Measurements from ENCODE around the gene E2F4. TPM values are rescaled to one million over a fixed set of nuclear protein-coding genes. Genes with fewer than 3 reads are reported as not detected.
A peak's percentile ranks its signal among the peaks of the same experiment; 100 is the strongest.

The E2F4 gene, protein sequence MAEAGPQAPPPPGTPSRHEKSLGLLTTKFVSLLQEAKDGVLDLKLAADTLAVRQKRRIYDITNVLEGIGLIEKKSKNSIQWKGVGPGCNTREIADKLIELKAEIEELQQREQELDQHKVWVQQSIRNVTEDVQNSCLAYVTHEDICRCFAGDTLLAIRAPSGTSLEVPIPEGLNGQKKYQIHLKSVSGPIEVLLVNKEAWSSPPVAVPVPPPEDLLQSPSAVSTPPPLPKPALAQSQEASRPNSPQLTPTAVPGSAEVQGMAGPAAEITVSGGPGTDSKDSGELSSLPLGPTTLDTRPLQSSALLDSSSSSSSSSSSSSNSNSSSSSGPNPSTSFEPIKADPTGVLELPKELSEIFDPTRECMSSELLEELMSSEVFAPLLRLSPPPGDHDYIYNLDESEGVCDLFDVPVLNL
- total RNA-seq, result 10 to 100 TPM; 27.7 to 83.7 (median 48.5) TPM

DNA sequence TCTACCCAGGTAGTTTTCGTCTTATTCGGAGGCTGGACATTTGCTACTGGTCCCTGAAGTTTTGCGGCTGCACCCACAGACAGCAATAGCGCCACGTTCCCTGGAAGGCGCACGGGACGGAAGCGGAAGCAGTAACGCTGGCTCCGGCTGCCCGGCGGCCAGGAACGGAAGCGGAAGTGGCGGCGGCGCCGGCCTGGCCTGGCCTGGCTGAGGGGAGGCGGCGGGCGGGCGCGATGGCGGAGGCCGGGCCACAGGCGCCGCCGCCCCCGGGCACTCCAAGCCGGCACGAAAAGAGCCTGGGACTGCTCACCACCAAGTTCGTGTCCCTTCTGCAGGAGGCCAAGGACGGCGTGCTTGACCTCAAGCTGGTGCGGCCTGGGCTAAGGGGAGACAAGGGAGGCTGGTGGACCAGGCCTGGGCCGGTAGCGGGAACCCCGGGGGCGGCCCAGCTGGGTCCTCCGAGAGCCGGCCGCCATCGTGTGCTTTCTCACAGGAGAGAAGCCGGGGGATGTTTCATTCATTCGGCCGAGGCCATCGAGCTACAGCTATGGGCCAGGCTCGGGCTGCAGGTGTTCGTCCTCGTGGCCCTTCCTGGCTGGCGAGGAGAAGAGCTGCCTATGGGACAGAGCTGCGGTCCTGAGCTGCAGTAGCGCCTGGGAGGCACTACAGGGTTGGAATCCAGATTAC, at the start of gene E2F4:
Gene E2F4, plus strand, starts transcription at position 161 of the 687 bp plus-strand sequence. Its CDS starts 73 bp downstream, at position 234.
- H3K27ac ChIP-seq, result peak within 1 kb of the TSS; percentile 86 to 92
- H3K4me3 ChIP-seq, result peak within 1 kb of the TSS; percentile 79 to 98 (median 89)
- in situ Hi-C loops (cut with MboI; ENCODE audit: low pct_unique_long_range_greater_than_20kb in 2 of 9, low sequenced_read_pairs in 9 of 9, unreplicated experiment in 9 of 9), result no loop called here
- ATAC-seq (replicated peaks in 6 of 8), result peak; percentile 92 to 99 (median 95)
- peaks cover 12 to 16% of the 10 kb centered on the region in 2 donors for H3K4me1 ChIP-seq (replicated peaks in 1 of 2)
- WGBS, 10 experiments, result 0% methylated on average over 1 to 17 of the region's 54 CpGs; no CpG with 5 or more reads in 4 of the 10 experiments

DNA sequence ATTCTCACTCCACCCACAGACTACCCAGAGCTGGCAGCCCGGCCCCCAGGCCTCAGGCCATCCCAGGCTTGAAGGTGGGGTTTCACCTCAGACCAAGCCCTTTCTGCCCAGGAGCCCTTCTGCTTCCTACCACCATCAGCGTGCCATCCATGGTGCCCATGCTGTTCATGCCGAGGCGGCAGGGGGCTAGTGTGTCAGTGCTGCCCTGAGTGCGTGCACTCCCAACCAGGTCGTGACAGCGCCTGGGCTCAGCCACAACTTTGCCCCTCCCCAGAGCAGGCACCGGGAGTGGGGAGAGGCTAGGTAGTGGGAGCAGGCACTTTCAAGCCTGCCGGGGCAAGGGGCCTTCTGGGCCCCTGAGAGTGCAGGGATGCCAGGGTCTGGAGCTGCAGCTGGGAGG, 49.6 kb upstream of the E2F4 start:
- Histone ChIP-seq H3K4me1 (replicated peaks in 1 of 2) (no peaks in the 10 kb centered on the region), H3K27ac (no peak overlapping the region), H3K4me3 (no peak overlapping the region)
- no peak for ATAC-seq (replicated peaks in 6 of 8)
- 80 to 100% (median 97%) methylated on average over 1 to 5 of the region's 9 CpGs; no CpG with 5 or more reads in 7 of the 10 experiments for WGBS, 10 experiments
- in situ Hi-C loops (cut with MboI; ENCODE audit: low pct_unique_long_range_greater_than_20kb in 2 of 9, low sequenced_read_pairs in 9 of 9, unreplicated experiment in 9 of 9), result no loop called here

DNA sequence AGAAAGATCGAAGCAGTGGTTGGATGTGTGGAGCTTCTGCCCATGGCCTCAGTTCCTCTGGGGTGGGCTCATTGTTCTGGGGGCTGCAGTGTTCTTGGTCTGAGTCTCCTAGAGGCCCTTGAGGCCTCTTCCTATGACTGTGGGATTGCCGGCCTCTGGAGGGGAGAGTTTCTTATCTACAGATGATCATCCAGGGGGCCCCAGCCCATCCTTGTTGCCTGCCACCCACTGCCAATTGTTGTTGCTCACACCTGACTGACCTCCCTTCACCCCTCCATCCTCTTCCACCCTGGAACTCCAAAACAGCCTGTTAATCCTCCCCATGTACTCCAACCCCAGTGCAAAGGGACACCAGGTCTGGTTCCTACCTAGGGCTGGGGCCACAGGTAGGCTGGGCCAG, 47.0 kb upstream of the E2F4 start:
- WGBS, 10 experiments, result 40 to 100% (median 90%) methylated on average over 1 to 2 of the region's 2 CpGs; no CpG with 5 or more reads in 5 of the 10 experiments
- no peaks in the 10 kb centered on the region for H3K4me1 ChIP-seq (replicated peaks in 1 of 2)
- no peak overlapping the region for H3K4me3 ChIP-seq
- H3K27ac ChIP-seq, result no peak overlapping the region
- in situ Hi-C loops (cut with MboI; ENCODE audit: low pct_unique_long_range_greater_than_20kb in 2 of 9, low sequenced_read_pairs in 9 of 9, unreplicated experiment in 9 of 9), result no loop called here
- ATAC-seq (replicated peaks in 6 of 8), result no peak

DNA sequence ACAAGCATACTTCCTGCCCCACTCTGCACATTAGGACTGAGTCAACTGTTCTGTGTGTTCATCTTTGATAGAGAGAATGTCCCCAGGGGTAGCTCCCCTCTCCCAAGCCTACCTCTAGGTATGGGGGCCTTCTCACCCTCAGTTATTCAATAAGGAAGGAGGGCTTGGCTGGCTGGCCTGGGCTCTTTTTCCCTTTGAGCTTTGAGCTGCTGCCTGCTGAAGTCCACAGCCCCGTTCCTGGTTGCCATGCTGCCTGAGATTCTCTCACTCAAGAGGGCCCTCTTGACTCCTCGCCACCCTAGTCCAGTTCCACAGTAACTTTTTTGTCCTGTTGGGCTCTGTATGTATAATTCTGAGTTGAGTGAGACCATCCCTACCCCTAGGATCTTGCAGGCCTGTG, 46.2 kb upstream of the E2F4 start:
- in situ Hi-C loops (cut with MboI; ENCODE audit: low pct_unique_long_range_greater_than_20kb in 2 of 9, low sequenced_read_pairs in 9 of 9, unreplicated experiment in 9 of 9), result no loop called here
- 50 to 100% (median 100%) methylated on average over 1 to 2 of the region's 2 CpGs; no CpG with 5 or more reads in 5 of the 10 experiments for WGBS, 10 experiments
- Histone ChIP-seq H3K27ac (no peak overlapping the region), H3K4me3 (no peak overlapping the region), H3K4me1 (replicated peaks in 1 of 2) (peaks cover 0 to 1% of the 10 kb centered on the region in 2 donors)
- no peak for ATAC-seq (replicated peaks in 6 of 8)

DNA sequence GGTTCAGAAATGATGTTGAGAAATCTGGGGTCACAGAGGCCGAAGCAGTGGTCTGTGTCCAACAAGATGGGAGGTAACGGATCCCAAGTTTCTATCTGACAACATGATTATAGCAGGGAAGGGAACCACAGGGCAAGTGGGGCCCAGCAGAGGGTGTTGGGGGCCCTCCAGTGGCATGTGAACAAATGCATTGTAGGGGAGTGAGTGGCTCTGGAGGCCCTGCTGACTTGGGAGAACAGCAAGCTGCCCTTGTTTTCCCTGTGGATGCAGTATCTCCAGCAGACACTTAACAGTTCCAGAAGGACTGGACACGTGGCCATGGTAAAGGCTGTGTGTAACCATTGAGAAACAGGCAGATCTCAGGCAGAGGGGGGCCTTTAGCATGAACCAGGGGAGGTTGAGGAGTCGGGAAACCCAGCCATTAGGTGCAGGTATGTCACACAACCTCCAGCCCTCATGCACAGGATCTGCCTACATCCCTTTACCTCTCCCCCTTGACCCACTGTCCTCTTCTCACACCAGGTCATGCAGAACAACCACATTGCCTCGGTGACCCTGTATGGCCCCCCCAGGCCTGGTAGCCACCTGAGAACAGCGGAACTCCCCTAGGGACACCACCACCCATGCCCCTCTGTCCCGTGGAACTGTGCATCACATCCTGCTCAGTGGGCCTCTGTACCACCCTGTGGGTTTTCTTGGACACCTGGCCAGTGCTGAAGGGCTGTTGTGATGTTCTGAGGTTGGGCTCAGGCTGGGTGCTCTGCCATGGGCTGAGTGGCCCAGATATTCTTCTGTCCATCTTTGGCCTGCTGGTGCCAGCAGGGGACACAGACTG, 45.2 kb upstream of the E2F4 start:
- WGBS, 10 experiments, result 20 to 90% (median 80%) methylated on average over 1 to 2 of the region's 7 CpGs; no CpG with 5 or more reads in 3 of the 10 experiments
- no peak overlapping the region for H3K27ac ChIP-seq

DNA sequence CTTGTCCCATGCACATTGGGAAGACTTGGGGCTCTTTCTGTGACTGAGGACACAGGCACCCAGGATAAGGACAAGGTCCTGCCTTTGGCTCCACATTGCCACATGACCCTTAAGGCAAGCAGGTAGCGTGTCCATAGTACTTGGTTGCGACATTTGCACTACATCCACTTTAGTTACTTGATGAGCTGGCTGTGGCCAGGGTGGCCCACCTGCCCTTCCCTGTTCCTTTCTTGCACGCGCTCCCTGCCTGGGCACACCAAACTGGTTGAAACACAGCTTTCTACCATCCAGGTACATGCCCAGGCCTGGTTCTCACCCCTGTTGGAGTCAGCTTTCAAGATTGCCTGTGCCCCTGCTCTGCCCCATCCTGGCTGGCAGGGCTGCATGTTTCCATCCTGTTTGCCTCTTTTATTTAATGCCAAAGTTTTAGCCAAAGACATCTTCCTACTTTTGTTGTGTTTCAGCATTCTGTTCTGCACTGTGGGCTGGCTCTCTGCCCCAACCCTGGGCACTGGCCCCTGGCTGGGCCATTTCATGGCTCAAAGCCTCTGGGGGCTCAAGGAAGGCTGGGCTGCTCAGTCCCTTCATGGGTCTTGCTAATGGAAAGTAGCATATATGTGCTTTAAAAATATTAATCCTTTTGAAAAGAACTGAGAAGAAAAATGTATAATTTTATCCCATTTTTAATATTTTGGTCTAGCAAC, 44.4 kb upstream of the E2F4 start:
- in situ Hi-C loops (cut with MboI; ENCODE audit: low pct_unique_long_range_greater_than_20kb in 2 of 9, low sequenced_read_pairs in 9 of 9, unreplicated experiment in 9 of 9), result no loop called here
- Histone ChIP-seq H3K4me1 (replicated peaks in 1 of 2) (peaks cover 4 to 5% of the 10 kb centered on the region in 2 donors), H3K4me3 (no peak overlapping the region), H3K27ac (no peak overlapping the region)
- 87 to 100% (median 100%) methylated on average over 2 to 3 of the region's 4 CpGs; no CpG with 5 or more reads in 6 of the 10 experiments for WGBS, 10 experiments
- ATAC-seq (replicated peaks in 6 of 8), result no peak

More for the DNA sequence above, 45.2 kb upstream of the E2F4 start:
- Histone ChIP-seq H3K4me1 (replicated peaks in 1 of 2) (peaks cover 4 to 5% of the 10 kb centered on the region in 2 donors), H3K4me3 (no peak overlapping the region)
- no peak for ATAC-seq (replicated peaks in 6 of 8)
- in situ Hi-C loops (cut with MboI; ENCODE audit: low pct_unique_long_range_greater_than_20kb in 2 of 9, low sequenced_read_pairs in 9 of 9, unreplicated experiment in 9 of 9), result no loop called here

DNA sequence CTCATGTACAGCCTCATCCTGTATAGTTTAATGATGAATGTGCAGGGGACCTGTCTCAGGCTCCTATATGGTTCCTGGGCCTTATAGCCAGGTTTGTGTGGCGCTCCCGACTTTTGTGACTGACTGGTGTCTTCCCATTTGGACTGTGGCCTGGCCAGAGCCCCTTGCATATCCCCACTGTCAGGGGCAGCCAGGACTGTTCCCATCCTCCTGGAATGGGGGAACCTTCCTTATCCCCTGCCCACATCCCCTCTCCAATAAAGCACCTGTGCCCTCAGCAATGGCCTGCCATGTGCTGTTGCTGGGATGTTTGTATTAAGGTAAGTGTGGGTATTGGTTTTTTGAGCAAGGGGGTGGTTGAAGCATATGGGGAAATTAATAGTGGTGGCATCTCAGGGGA, 43.7 kb upstream of the E2F4 start:
- H3K4me3 ChIP-seq, result no peak overlapping the region
- ATAC-seq (replicated peaks in 6 of 8), result no peak
- H3K27ac ChIP-seq, result no peak overlapping the region
- WGBS, 10 experiments, result 75 to 100% (median 100%) methylated on average over 1 to 2 of the region's 2 CpGs; no CpG with 5 or more reads in 3 of the 10 experiments
- H3K4me1 ChIP-seq (replicated peaks in 1 of 2), result peaks cover 4 to 5% of the 10 kb centered on the region in 2 donors
- in situ Hi-C loops (cut with MboI; ENCODE audit: low pct_unique_long_range_greater_than_20kb in 2 of 9, low sequenced_read_pairs in 9 of 9, unreplicated experiment in 9 of 9), result no loop called here

DNA sequence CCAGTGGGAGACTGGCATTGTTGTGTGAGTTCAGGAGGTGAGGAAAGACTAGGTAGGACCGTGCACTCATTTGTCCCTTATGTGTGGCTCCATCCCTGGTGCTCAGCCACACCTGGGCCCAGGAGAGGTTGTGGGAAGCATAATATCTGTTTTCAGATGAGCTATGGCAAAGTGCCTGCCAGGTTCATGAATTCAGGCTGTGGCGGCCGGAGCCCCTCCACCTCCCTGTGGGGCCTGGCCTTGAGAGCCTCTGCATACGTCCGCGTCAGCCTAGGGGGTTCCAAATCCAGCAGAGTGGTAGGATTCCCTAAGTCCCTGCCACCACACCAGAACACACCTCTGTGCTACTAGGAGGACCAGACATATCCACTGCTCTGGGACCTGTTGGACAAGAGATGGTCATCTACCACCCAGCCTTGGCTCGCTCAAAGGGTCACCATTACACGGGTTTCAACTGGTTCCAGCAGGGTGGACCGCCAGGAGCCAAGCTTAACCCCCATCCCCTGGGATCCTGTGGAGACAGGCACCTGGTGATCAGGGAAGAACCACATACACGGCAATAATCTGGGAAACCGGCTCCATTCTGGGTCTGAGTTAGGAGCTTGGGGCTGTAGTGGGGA, 43.2 kb upstream of the E2F4 start:
- in situ Hi-C loops (cut with MboI; ENCODE audit: low pct_unique_long_range_greater_than_20kb in 2 of 9, low sequenced_read_pairs in 9 of 9, unreplicated experiment in 9 of 9), result no loop called here
- no peak overlapping the region for H3K27ac ChIP-seq
- WGBS, 10 experiments, result 40 to 100% (median 97%) methylated on average over 1 to 5 of the region's 11 CpGs; no CpG with 5 or more reads in 2 of the 10 experiments
- H3K4me3 ChIP-seq, result no peak overlapping the region
- H3K4me1 ChIP-seq (replicated peaks in 1 of 2), result peaks cover 4 to 5% of the 10 kb centered on the region in 2 donors
- no peak for ATAC-seq (replicated peaks in 6 of 8)

DNA sequence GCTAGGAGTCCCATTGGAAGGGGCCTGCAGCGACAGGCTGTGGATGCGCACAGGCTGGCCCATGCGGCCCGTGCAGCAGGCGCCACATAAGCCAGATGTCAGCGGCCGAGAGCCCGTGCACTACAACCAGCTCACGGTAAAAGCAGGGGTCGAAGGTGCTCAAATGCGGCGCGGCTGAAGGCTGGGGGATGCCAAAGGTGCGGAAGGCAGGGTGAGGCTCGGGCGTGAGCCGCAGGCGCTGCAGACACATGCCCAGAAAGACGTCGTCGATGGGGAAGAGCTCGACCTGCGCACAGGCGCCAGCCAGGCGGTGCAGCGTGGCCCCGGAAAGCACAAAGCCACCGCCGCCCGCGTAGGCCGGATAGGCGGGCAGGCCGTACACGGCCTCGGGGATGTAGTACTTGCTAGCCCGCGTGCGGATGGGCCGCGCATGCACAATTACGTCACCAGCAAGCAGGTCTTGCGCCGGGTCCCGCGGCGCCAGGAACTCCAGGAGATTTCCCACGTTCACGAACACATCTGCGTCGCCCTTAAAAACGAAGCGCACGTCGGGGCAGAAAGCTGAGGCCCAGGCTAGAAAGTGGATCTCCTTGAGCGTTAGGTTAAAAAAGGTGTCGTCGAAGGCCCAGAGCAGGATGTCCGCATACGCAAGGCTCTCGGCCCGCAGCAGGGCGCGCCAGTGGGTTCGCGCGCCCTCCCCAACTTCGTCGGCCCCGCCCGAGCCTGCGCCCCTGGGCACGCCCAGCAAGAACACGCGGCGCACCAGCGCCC, 42.5 kb upstream of the E2F4 start:
- H3K27ac ChIP-seq, result no peak overlapping the region
- in situ Hi-C loops (cut with MboI; ENCODE audit: low pct_unique_long_range_greater_than_20kb in 2 of 9, low sequenced_read_pairs in 9 of 9, unreplicated experiment in 9 of 9), result loop anchor here (10.0 to 25.0 kb wide), 3 partner anchors 162 to 195 kb away; partner anchors contain the start of genes CES3 (in 7 of the 9) and CES4A (in 1 of the 9)
- whole genome bisulfite sequencing, 10 experiments, result 73 to 100% (median 92%) methylated on average over 3 to 11 of the region's 77 CpGs; no CpG with 5 or more reads in 3 of the 10 experiments
- no peak for ATAC-seq (replicated peaks in 6 of 8)
- H3K4me1 ChIP-seq (replicated peaks in 1 of 2), result peaks cover 4 to 6% of the 10 kb centered on the region in 2 donors
- no peak overlapping the region for H3K4me3 ChIP-seq

DNA sequence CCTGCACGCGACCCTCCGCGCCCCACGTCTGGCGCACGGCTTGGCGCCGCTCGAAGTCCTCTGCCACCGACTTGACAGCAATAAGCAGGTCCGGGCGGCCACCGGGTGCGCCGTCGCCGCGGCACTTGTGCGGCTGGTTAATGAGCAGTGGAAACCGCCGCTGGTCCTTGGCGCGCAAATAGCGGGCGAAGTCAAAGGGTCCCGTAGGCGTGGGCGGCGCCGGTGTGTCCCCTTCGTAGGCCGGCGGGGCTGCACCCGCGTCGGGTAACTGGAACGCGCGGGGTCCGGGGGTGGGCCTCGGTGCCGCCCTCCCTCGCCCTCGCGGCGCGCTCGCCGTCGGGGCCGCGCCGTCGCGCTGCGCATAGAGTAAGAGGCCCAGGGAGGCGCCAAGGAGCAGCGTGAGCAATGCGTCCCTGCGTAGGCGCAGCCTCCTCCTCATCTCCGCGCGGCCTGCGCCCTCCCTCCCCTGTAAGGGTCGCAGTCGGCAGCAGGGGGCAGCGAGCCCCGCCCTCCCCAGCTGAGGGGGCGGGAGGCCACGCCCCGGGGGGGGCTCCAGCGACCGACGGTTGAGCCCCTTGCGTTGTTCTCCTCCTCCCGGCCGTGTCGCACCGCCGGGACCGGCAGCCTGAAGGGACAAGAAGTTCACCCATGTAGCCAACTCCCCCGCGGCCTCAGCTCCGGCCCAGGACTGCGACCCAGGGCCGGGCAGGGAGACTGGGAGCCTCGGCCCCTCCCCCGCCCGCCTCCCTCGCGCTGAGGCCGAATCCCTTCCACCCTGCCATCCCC, 41.7 kb upstream of the E2F4 start:
- Histone ChIP-seq H3K4me3 (peak overlapping the region; percentile 14 to 43 (median 36)), H3K4me1 (replicated peaks in 1 of 2) (peaks cover 4 to 9% of the 10 kb centered on the region in 2 donors), H3K27ac (peak overlapping the region in 1 of 2 donors; percentile 40)
- 22% methylated on average over 9 of the region's 94 CpGs; no CpG with 5 or more reads in 9 of the 10 experiments for WGBS, 10 experiments
- ATAC-seq (replicated peaks in 6 of 8), result peak; percentile 14 to 68 (median 60)
- in situ Hi-C loops (cut with MboI; ENCODE audit: low pct_unique_long_range_greater_than_20kb in 2 of 9, low sequenced_read_pairs in 9 of 9, unreplicated experiment in 9 of 9), result loop anchor here (10.0 to 25.0 kb wide), 3 partner anchors 163 to 195 kb away; partner anchors contain the start of genes CES3 (in 7 of the 9) and CES4A (in 1 of the 9)

Measured in motor neuron (in vitro differentiated cells).